WERI-Rb-1 (cell line): Measurements from ENCODE around the gene PADI6.
"Not testable (repeated sequence)": the region's sequence is repeated elsewhere in the genome, so short reads cannot be mapped to it uniquely, and the experiment has no call there.

Experiments
- DNase-seq: peaks from one replicate; pipeline ENCODE4 v3.0.0-alpha.2; 2020
- H3K27ac ChIP-seq: fragments of 250-450 bp; sonication (Bioruptor Pico); 2 replicates; pipeline ENCODE4 v1.5.1; 2020; ENCODE audit warnings: mild to moderate bottlenecking, moderate library complexity
- H3K27me3 ChIP-seq: fragments of 250-450 bp; sonication (Bioruptor Pico); 2 replicates; pipeline ENCODE4 v1.5.1; 2021; ENCODE audit warnings: mild to moderate bottlenecking, low read depth, moderate library complexity; ENCODE audit not compliant: insufficient read depth, severe bottlenecking
- H3K36me3 ChIP-seq: fragments of 250-450 bp; sonication (Bioruptor Pico); 2 replicates; pipeline ENCODE4 v1.5.1; 2020; ENCODE audit warnings: mild to moderate bottlenecking, moderate library complexity
- H3K4me3 ChIP-seq: 2 replicates; pipeline ENCODE4 v1.5.1; 2011; ENCODE audit warnings: low read depth, mild to moderate bottlenecking, control low read depth, low read length
- H3K9me3 ChIP-seq: fragments of 250-450 bp; sonication (Bioruptor Pico); 2 replicates; pipeline ENCODE4 v1.5.1; 2021; ENCODE audit warnings: mild to moderate bottlenecking, moderate library complexity; ENCODE audit not compliant: severe bottlenecking
- CTCF ChIP-seq: IDR thresholded peaks from 2 replicates; pipeline ENCODE4 v1.5.1; 2011; ENCODE audit warnings: low read depth, mild to moderate bottlenecking, control low read depth, inconsistent platforms, low read length

Gene PADI6

GRCh38 chr1:17338706-17339493 is 33.1 kb upstream of the PADI6 start:
- DNase-seq, result no peak

GRCh38 chr1:17339521-17339920 is 32.5 kb upstream of the PADI6 start:
- H3K27ac ChIP-seq, result no peak overlapping the region
- no peak for TF ChIP-seq CTCF
- H3K27me3 ChIP-seq, result no peaks in the 10 kb centered on the region
- H3K36me3 ChIP-seq, result no peaks in the 10 kb centered on the region
- DNase-seq, result no peak
- H3K4me3 ChIP-seq, result no peak overlapping the region
- H3K9me3 ChIP-seq, result no peaks in the 10 kb centered on the region

More at GRCh38 chr1:17338706-17339493, 33.1 kb upstream of the PADI6 start:
- Histone ChIP-seq H3K36me3 (no peaks in the 10 kb centered on the region), H3K4me3 (no peak overlapping the region), H3K27ac (no peak overlapping the region), H3K27me3 (no peaks in the 10 kb centered on the region), H3K9me3 (no peaks in the 10 kb centered on the region)
- TF ChIP-seq CTCF, result no peak

GRCh38 chr1:17340358-17340757 is 31.6 kb upstream of the PADI6 start:
- TF ChIP-seq CTCF, result no peak
- H3K27me3 ChIP-seq, result no peaks in the 10 kb centered on the region
- DNase-seq, result no peak
- no peaks in the 10 kb centered on the region for H3K36me3 ChIP-seq
- no peak overlapping the region for H3K4me3 ChIP-seq
- no peaks in the 10 kb centered on the region for H3K9me3 ChIP-seq
- H3K27ac ChIP-seq, result no peak overlapping the region

- H3K4me3 ChIP-seq, result no peak overlapping the region
- H3K9me3 ChIP-seq, result no peaks in the 10 kb centered on the region
- H3K36me3 ChIP-seq, result no peaks in the 10 kb centered on the region
- no peaks in the 10 kb centered on the region for H3K27me3 ChIP-seq
- no peak for DNase-seq
- no peak overlapping the region for H3K27ac ChIP-seq
- no peak for TF ChIP-seq CTCF
Observed at GRCh38 chr1:17342014-17342441, 30.0 kb upstream of the PADI6 start.

- H3K4me3 ChIP-seq, H3K27ac ChIP-seq, H3K9me3 ChIP-seq, DNase-seq, H3K36me3 ChIP-seq, H3K27me3 ChIP-seq: not testable (repeated sequence)
Observed at GRCh38 chr1:17345506-17345905, 26.5 kb upstream of the PADI6 start.

- no peaks in the 10 kb centered on the region for H3K9me3 ChIP-seq
- H3K36me3 ChIP-seq, result no peaks in the 10 kb centered on the region
- no peaks in the 10 kb centered on the region for H3K27me3 ChIP-seq
- H3K27ac ChIP-seq, result no peak overlapping the region
- no peak overlapping the region for H3K4me3 ChIP-seq
- DNase-seq, result no peak
- no peak for TF ChIP-seq CTCF
Observed at GRCh38 chr1:17346046-17346789, 25.8 kb upstream of the PADI6 start.
